HG03432 (cell line): ENCODE measurements around the gene ALDH1A1.

Source experiments
- ATAC-seq: cut with Tn5 transposase; IDR thresholded peaks from one replicate; pipeline ENCODE4 v1.9.1; 2021; ENCODE audit warnings: mild to moderate bottlenecking, moderate library complexity; ENCODE audit not compliant: unreplicated experiment

ALDH1A1 gene

DNA sequence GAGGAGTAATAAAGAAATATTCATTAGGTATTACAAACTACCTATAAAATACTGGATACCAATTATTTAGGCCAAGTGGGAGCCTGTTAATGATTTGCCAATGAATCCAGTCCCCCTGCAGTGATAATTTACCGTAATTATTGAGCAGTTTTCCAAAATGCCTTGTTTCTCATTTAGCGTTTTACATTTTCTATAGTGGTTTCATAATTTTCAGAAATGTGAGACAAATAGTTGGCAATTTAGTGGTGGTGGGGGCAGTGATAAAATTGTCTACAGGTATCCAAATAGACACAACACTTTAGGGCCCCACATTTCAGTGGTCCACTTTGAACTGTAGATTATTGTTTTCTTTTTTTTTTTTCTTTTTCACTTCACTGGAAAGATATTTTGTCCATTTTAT lies 27.3 kb upstream of the ALDH1A1 start:
- no peak for ATAC-seq

DNA sequence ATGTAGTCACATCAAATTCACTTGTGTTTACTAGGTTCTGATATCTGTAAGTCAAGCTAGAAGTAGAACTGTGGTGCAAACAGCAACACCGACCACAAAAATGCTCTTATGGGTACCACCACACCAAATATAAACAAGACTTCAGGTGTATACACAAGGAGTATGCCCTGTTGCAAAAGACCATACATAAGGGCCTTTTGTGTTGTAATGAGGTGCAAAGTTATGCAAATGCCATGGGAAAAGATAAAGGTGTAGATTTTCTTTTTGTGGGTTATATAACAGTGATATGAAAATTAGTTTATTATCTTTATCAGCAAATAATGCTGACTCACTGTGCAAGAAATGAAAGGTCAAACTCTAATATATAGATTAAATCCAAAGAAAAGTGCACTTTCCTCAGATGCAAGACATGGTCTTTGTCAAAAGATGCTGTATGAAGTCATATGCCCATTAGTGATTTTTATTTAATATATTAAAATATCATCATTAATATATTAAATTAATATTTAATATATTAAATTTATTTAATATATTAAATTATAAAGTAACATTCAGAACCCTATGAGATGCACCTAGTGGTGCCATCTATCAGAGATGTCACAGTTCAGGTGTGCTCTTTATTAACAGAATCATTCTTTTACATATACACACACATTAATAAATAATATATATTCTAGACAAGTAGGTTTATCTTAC lies 26.7 kb upstream of the ALDH1A1 start:
- ATAC-seq = no peak

DNA sequence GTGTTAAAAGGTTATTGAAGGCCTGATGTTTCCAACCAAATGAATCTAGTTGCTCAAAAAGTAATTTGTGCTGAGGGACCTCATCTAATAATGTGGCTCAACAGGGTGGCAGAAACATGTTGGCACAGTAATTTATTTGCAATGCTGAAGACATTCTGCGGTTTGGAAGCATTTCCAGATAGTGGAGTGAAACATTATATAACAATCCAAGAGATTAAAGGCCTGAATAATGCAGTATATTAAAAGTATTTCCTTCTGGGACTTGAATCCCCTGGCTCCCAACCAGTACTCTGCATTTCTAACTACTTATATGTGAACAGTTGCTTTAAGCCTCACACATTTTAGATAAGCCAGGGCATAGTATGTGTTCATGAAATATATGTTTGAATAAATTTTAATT lies 25.9 kb upstream of the ALDH1A1 start:
- ATAC-seq = no peak

DNA sequence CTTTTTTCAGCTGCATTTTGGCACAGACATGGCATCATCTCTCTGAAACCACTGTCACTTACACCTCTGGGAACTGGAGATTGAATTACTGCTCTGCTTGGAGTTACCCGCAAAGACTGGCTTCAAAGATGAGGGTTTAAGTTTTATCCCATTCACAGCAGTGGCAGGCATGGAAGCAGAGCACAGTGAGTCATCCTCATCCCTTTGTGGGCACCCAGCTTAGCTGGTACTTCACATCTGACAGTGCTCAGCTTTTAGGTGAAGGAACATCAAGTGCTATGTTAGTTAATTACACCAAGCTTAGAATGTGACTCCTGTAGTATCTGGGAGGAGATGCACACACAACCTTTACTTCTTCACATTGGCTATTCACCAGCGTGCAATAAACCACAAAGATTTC lies 24.8 kb upstream of the ALDH1A1 start:
- no peak for ATAC-seq

DNA sequence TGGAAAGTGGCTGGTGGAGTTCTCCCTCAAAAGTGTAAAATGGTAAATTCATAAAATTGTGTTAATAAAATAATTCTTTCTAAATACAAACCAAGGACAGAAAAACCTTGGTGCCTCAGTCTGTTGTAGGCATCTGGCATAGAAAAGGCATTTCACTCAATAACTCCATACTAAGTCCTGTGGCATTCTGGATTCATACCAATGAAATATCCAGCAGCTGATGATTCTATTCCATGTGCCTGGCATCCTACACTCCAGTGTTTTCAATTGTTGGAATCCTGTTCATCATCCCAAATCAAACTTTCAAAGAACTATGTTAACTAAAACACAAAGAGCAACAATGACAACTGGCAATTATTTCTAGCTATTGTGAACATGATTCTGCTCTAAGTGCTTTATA lies 21.6 kb upstream of the ALDH1A1 start:
- ATAC-seq = no peak

DNA sequence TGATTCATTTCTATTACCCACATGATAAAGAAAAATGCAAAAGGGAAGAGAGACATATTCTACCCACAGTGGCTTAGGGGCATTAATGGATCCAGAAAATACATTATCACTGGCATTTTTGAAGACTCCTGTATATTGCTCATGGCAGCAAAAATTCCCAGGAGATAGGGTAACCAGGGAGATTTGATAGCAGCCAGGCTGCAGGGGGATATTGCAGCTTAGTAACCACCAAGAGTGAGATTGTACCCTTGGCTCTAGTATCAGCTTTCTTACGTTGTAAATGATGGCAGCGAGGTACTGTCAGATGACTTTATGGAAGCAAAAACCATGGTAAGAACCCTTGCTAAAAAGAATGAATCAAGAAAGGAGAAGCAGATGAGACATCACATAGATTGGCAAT lies 19.8 kb upstream of the ALDH1A1 start:
- ATAC-seq = no peak

DNA sequence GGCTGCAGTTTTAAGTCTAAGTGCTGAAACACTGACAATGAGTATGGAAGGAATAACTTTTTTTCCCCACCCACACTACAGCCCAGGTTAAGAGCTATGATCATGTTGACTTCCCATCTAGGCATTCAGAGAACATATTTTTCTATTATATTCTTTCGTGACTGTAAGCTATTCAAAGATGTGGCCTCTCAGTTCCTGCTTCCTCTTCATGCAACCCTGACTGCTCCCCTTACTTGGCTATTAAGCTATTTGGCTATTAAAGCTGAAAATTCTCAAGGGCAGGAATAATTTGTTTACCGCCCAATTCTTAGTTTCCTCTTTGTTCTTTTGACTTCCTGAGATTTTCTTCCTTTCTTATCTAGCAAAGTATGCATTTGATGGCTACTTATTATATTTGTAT lies 18.6 kb upstream of the ALDH1A1 start:
- no peak for ATAC-seq

DNA sequence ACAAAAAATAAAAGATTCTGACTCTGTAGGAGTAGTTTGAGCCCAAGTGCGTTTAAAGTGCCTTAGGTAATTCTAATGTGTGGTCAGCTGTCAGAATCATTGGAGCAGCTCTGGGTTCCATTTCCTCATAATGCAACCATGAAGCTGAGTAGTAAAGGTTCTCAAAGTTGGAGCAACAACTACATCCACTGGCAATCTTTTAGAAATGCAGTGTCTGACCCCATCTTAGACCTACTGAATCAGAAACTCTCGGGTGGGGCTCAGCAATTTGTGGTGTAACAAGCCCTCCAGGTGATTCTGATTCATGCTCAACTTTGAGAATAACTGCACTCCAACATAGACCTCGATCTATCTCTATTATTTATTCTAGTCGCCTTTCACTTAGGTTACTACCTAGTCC lies 7.6 kb upstream of the ALDH1A1 start:
- no peak for ATAC-seq

DNA sequence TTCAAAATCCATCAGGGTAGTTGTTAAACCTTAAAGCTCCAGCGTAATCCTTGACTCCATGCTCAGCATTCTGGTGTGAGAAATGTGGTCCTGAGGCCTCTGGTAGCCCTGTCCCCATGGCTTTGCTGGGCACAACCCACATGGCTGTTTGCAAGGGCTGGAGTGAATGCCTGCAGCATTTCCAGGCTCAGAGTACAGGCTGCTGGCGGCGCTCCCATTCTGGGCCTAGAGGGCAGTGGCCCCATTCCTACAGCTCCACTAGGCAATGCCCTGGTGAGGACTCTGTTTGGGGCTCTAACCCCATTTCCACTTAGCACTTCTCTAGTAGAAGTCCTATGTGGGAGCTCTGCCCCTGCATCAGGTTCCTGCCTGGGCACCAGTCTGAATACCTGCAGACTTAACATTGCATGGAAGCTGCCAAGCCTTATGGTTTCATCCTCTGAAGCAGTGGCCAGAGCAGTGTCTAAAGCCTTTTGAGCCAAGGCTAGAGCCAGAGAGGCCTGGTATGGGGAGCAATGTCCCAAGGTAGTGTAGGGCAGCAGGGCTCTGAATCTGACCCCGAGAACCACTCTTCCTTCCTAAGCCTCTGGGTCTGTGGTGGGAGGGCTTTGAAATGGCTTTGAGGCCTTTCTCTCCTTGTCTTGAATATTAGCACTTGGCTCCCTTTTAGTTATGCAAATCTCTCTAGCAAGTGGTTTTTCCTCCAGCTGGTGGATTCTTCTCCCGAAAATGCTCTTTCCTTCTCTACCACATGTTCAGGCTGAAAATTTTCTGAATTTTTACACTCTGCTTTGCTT lies 5.8 kb upstream of the ALDH1A1 start:
- no peak for ATAC-seq

DNA sequence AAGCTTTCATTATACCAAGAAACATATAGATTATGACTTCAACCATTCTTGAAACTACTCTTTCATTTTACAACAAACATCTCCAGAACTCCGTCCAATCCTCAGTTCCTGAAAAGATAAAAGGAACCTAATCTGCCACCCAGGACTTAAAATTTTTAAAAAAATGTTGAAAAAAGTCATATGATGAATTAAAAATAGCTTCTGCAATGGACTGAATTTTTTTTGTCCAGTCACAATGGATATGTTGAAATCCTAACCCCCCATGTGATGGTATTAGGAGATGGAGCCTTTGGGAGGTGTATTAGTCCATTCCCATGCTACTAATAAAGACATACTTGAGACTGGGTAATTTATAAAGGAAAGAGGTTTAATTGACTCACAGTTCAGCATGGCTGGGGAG lies 2.7 kb upstream of the ALDH1A1 start:
- no peak for ATAC-seq

DNA sequence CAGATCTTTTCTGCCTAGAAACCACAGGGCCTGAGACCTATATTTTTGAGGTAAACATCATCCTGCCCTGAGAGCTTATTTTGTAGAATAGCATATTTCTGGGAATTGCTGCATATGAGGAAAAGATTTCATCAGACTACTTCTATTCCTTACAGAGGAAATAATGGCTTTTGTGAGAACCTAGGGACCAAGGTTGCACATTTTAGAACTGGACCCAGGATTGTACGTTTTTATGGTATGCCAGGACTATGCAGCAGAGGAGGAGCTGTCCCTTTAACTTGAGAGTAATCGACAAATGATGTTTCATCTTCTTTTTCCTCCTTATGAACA lies 2.2 kb upstream of the ALDH1A1 start:
- ATAC-seq = no peak

DNA sequence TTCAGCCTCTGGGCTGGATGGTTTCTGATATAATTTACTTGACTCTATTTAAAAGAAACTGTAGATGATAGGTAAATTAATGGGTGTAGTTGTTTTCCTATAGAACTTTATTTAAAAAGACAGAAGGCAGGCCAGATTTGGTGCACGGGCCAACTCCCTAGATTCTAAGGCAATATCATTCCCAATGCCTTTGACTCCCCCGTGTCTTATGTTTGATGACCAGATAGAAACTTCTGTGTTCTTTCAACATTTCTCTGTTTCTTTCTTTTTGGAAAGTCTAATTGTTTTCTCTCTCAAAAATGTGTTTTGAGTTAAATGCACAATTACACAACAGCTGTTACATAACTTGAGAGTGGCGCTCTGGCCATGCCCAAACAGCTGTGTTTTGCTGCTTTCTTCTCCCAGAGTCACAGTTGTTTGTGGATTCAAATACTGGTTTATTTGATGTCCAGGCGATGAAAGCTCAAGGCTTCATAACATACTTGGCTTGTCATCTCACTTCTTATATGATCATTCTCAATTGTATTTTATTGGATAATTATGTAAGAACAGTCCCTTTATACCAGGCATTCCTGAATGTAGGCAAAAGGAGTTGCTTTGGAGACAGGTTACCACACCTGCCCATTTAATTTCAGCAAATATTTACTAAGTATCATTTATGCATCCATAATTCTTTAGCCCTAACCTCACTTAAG lies 1.7 kb upstream of the ALDH1A1 start:
- no peak for ATAC-seq

DNA sequence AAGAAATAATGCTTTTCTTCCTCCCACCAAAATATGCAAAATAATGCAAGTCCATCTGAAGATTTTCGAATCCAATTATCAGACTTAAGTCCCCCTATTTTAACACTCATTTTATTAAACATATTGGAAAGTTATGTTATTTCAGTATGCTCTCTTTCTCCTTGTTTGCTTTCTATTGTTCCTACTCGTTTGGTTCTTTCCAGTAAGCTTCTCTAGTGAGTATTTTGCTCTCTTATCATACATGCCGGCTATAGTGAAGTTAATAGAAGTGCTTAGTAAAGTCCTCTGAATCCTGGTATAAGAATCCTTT lies 517 bp downstream of the ALDH1A1 start:
- no peak for ATAC-seq

DNA sequence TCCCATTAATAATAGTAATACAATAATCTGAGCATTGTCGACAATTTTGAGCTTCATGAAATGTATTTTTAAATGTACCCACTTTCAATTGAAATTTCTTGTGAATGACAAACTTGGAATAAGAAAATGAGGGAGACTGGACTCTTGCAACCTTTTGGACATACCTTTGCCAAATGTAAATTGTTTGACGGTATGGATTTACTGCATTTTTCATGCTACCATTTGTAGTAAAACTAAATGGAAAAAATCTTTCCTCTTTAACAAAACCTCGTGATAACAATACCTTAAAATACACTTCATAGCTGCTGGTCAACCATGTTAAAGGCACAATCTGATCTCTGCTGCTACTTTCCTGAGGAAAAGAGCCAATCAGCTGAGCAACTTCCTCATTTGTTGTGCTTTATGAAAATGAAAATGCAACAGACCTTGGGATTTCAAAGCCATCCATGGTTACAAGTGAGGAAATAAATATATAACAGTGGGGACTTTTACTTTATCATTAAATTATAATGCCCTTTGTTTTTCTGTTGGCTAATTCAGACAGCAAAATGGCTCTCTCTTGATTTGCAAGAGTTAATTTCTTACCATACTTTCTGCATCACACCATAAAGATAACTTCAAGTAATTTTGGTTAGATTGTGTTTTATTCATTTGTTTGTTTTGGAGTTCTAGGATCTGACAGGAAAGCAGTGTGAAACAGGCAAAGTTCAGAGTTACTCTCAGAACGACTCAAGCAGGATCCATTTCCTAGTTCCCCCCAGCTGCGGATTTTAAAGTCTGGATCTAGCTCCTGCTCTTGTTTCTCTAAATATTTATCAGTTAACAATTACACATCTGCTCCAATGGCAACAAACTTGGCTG lies 1.1 kb downstream of the ALDH1A1 start:
- no peak for ATAC-seq

DNA sequence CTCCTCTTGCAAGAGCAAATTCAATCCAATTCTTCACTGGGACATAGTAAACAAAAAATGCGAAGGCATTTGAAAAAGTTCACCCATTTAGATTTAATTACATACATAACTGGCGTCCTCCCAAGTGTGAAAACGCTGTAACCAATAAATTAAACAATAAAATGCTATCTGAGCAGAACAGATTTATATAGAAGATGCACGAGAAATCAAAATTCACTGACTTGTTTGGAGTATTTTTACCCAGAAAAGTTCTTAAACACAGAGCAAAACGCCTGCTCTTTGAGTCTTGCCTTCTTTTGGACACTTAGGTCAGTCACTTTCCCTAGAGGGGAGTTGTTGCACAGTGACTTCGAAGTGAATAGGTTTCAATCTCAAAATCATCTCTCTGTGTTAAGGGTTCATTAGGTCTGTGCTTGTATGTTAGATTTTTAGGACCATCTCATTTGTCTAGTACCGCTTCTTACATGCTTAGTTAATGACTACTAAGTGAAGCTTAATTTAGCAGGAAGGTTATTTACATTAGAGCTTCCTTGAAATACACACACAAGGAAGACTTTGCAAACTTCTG lies 1.9 kb downstream of the ALDH1A1 start:
- ATAC-seq = no peak

DNA sequence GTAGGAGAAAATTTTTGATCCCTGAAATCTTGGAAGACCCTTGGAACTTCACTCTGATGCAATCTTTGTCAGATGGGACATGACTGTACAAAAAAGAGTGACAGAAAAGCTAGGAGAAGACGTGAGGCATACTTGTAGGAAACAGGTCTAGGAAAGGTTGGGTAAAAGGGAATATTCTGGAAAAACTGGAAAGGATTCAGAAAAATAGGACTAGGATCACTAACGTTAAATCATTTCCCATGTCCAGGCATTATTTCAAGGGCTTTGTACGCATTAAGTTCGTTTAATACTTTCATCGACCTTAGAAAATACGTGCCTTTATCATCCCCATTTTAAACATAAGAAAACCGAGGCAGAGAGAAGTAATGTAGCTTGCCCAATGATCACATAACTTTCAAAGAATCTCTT lies 2.9 kb downstream of the ALDH1A1 start:
- ATAC-seq = no peak

DNA sequence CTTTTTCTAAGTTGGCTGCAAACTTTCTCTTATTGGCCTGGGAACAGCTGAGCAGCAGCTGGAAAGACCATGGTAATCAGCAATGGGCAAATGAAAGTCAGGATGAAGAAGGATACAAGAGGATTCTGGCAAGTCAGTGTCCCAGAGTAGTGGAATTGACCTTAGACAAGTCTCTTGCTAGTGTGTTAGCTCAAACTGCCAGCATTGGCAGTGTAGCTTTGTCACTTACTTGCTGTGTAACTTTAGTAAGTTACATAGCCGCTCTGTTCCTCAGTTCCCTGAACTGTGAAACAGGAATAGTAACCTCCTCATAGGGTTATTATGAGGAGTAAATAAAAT lies 3.6 kb downstream of the ALDH1A1 start:
- no peak for ATAC-seq

DNA sequence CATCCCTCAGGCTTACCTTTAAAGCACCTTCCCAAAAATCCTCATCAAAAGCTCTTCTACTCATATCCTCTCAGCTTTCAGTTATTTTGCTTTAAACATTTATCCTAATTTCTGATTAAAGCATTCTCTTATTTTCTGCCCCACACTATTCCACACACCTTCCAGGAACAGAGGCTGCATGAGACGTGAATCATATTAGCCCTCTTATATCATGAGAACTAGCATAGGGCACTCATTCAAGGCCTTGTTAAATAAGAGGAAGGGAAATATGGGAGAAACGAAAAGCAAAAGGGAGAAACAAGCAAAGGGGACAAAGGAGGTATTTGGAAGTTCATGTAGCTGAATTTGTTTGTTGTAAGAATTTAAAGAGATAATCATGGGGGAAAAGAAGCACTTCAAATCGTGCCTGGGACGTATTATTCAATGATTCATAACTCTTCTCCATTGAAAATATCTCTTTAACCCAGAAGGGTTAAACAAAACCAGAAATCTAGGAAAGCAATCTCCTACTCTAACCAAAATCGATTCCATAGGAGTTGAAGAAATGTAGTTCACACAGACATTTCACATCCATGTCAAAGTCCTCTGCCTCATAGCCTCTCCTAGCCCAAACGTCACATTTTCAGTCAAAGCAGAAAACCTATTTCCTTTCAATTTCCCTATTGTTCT lies 4.1 kb downstream of the ALDH1A1 start:
- ATAC-seq = no peak

DNA sequence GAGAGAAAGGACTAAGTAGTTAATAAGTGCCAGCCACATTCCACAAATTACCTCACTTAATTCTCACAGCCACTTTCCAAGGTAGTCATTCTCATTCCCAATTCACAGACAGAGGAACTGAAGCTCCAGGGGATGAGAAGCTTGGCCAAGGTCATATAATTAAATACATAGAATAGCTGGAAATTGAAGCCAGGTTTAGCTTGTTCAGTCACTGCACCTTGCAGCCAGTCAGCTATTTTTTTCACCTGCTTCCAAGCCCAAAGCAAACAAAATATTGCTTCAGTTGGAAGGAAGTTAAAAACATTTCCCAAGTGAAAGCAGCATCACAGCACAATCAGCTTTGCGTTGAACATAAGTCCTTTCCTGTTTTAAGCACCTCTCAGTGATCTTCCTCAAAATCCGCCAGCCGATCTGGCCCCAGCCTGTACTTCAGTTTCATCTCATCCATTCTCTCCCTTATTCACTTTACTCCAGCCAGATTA lies 4.8 kb downstream of the ALDH1A1 start:
- ATAC-seq = no peak

DNA sequence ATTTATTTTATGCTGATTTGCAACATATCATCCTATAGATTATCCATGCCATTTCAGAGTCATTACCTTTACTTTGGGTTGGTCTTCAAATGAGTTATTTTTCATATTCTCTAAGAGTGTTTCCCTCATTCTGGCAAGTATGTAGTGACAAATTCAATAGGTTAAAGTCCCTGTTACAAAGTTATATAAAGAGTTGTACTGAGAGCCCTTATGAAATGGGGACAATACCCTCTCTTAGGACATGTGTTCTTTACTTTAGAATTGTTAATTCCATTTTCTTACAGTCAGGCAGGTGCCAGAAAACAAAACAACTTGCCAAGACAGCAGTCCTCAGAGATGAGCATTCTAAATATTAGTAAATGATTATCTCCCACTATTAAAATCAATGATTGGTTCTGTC lies 6.0 kb downstream of the ALDH1A1 start:
- no peak for ATAC-seq

DNA sequence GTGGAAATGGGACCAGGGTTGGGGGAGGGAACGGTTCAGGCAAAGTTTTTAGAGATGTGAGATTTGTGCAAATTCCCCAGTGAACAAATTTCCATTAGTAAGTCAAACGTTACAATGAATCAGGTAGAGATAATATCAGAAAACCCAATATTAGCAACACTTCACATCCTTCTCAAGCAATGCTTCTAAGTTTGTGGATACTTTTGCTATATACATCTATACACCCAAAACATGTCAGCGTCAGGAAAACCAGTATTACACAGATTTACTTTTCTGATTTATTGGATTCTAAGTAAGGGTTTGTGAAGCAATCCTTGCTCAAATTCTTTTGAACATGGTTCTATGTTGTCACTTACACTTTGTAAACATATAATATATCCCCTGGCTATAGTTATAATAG lies 6.5 kb downstream of the ALDH1A1 start:
- no peak for ATAC-seq
